ENCODE data around the gene SDCCAG8. TPM values are rescaled to one million over a fixed set of nuclear protein-coding genes. Genes with fewer than 3 reads are reported as not detected.

Gene SDCCAG8
- polyA plus RNA-seq, 6 donors from 2014 or later: 42.9 to 60.7 (median 53.0) TPM

GRCh38 chr1:243457363-243457982, 201.6 kb downstream of the SDCCAG8 start:
- H3K4me3 Mint-ChIP-seq: no peak overlapping the region
- DNase-seq (no peak), ATAC-seq (ENCODE audit: low read depth in 2 of 2) (no peak)
- no peaks in the 10 kb centered on the region for H3K27me3 Mint-ChIP-seq
- no peaks in the 10 kb centered on the region for H3K36me3 Mint-ChIP-seq
- peak overlapping the region in 3 of 6 donors; percentile 22 to 49 (median 30) for H3K27ac Mint-ChIP-seq
- H3K9me3 Mint-ChIP-seq: no peaks in the 10 kb centered on the region
- peaks cover 9 to 20% (median 18%) of the 10 kb centered on the region in 3 donors for H3K4me1 Mint-ChIP-seq

GRCh38 chr1:243459059-243459458, 203.2 kb downstream of the SDCCAG8 start:
- H3K4me1 Mint-ChIP-seq: peaks cover 9 to 20% (median 18%) of the 10 kb centered on the region in 3 donors
- H3K36me3 Mint-ChIP-seq: no peaks in the 10 kb centered on the region
- H3K27ac Mint-ChIP-seq: peak overlapping the region in 5 of 6 donors; percentile 14 to 87 (median 42)
- ATAC-seq (ENCODE audit: low read depth in 2 of 2) (peak; percentile 80 to 89), DNase-seq (no peak)
- H3K4me3 Mint-ChIP-seq: peak overlapping the region in 5 of 8 donors; percentile 11 to 67 (median 20)
- no peaks in the 10 kb centered on the region for H3K9me3 Mint-ChIP-seq
- no peaks in the 10 kb centered on the region for H3K27me3 Mint-ChIP-seq

- Mint-ChIP-seq H3K36me3 (no peaks in the 10 kb centered on the region), H3K4me1 (peaks cover 9 to 20% (median 18%) of the 10 kb centered on the region in 3 donors), H3K4me3 (no peak overlapping the region), H3K27me3 (no peaks in the 10 kb centered on the region), H3K27ac (no peak overlapping the region), H3K9me3 (no peaks in the 10 kb centered on the region)
- DNase-seq (no peak), ATAC-seq (ENCODE audit: low read depth in 2 of 2) (no peak)
Measured at GRCh38 chr1:243461700-243462099, 205.9 kb downstream of the SDCCAG8 start.

GRCh38 chr1:243462929-243463697, 207.3 kb downstream of the SDCCAG8 start:
- no peak overlapping the region for H3K4me3 Mint-ChIP-seq
- ATAC-seq (ENCODE audit: low read depth in 2 of 2) (no peak), DNase-seq (no peak)
- no peaks in the 10 kb centered on the region for H3K27me3 Mint-ChIP-seq
- no peaks in the 10 kb centered on the region for H3K9me3 Mint-ChIP-seq
- peaks cover 0 to 7% of the 10 kb centered on the region in 2 donors for H3K36me3 Mint-ChIP-seq
- peak overlapping the region in 2 of 6 donors; percentile 9 to 28 for H3K27ac Mint-ChIP-seq
- H3K4me1 Mint-ChIP-seq: peaks cover 9 to 20% (median 18%) of the 10 kb centered on the region in 3 donors

- Mint-ChIP-seq H3K4me1 (peaks cover 0 to 8% (median 6%) of the 10 kb centered on the region in 3 donors), H3K27me3 (no peaks in the 10 kb centered on the region), H3K36me3 (peaks cover 2 to 7% of the 10 kb centered on the region in 2 donors), H3K27ac (peak overlapping the region in 2 of 6 donors; percentile 47 to 53), H3K4me3 (peak overlapping the region in 1 of 8 donors; percentile 51), H3K9me3 (no peaks in the 10 kb centered on the region)
- no peak for ATAC-seq (ENCODE audit: low read depth in 2 of 2)
- no peak for DNase-seq
Measured at GRCh38 chr1:243465081-243465480, 209.2 kb downstream of the SDCCAG8 start.

GRCh38 chr1:243465738-243466137, 209.9 kb downstream of the SDCCAG8 start:
- DNase-seq: no peak
- H3K9me3 Mint-ChIP-seq: no peaks in the 10 kb centered on the region
- H3K27me3 Mint-ChIP-seq: no peaks in the 10 kb centered on the region
- no peak overlapping the region for H3K4me3 Mint-ChIP-seq
- H3K4me1 Mint-ChIP-seq: peaks cover under 1 to 5% (median under 1%) of the 10 kb centered on the region in 3 donors
- no peak overlapping the region for H3K27ac Mint-ChIP-seq
- peaks cover 7 to 9% of the 10 kb centered on the region in 2 donors for H3K36me3 Mint-ChIP-seq
- no peak for ATAC-seq (ENCODE audit: low read depth in 2 of 2)

- Mint-ChIP-seq H3K27me3 (no peaks in the 10 kb centered on the region), H3K4me3 (no peak overlapping the region)
- no peak for DNase-seq
Measured at GRCh38 chr1:243469497-243469896, 213.7 kb downstream of the SDCCAG8 start.

GRCh38 chr1:243470502-243470901, 214.7 kb downstream of the SDCCAG8 start:
- H3K4me1 Mint-ChIP-seq: peaks cover 23 to 28% (median 26%) of the 10 kb centered on the region in 3 donors
- no peaks in the 10 kb centered on the region for H3K9me3 Mint-ChIP-seq
- no peak overlapping the region for H3K27ac Mint-ChIP-seq
- no peaks in the 10 kb centered on the region for H3K27me3 Mint-ChIP-seq
- no peak for ATAC-seq (ENCODE audit: low read depth in 2 of 2)
- no peak overlapping the region for H3K4me3 Mint-ChIP-seq
- DNase-seq: no peak
- H3K36me3 Mint-ChIP-seq: peaks cover 12 to 15% of the 10 kb centered on the region in 2 donors

More at GRCh38 chr1:243469497-243469896, 213.7 kb downstream of the SDCCAG8 start:
- Mint-ChIP-seq H3K27ac (peak overlapping the region in 1 of 6 donors; percentile 49), H3K9me3 (no peaks in the 10 kb centered on the region), H3K4me1 (peaks cover 23 to 28% (median 26%) of the 10 kb centered on the region in 3 donors), H3K36me3 (peaks cover 12 to 15% of the 10 kb centered on the region in 2 donors)
- ATAC-seq (ENCODE audit: low read depth in 2 of 2): no peak

- Mint-ChIP-seq H3K4me3 (no peak overlapping the region), H3K27ac (peak overlapping the region in 1 of 6 donors; percentile 54), H3K27me3 (no peaks in the 10 kb centered on the region), H3K4me1 (peaks cover 23 to 28% (median 26%) of the 10 kb centered on the region in 3 donors), H3K36me3 (peaks cover 12 to 15% of the 10 kb centered on the region in 2 donors), H3K9me3 (no peaks in the 10 kb centered on the region)
- DNase-seq (no peak), ATAC-seq (ENCODE audit: low read depth in 2 of 2) (no peak)
Measured at GRCh38 chr1:243471026-243471685, 215.3 kb downstream of the SDCCAG8 start.

GRCh38 chr1:243471754-243472745, 216.2 kb downstream of the SDCCAG8 start:
- Mint-ChIP-seq H3K27ac (peak overlapping the region in 1 of 6 donors; percentile 36), H3K4me1 (peaks cover 25 to 28% (median 26%) of the 10 kb centered on the region in 3 donors), H3K9me3 (no peaks in the 10 kb centered on the region), H3K36me3 (peaks cover 12 to 19% of the 10 kb centered on the region in 2 donors), H3K4me3 (peak overlapping the region in 4 of 8 donors; percentile 20 to 85 (median 24)), H3K27me3 (no peaks in the 10 kb centered on the region)
- ATAC-seq (ENCODE audit: low read depth in 2 of 2): peak; percentile 34 to 35
- DNase-seq: no peak

GRCh38 chr1:243473227-243474135, 217.6 kb downstream of the SDCCAG8 start:
- H3K27ac Mint-ChIP-seq: peak overlapping the region in 4 of 6 donors; percentile 2 to 85 (median 56)
- H3K4me3 Mint-ChIP-seq: peak overlapping the region; percentile 72 to 93 (median 85)
- DNase-seq (no peak), ATAC-seq (ENCODE audit: low read depth in 2 of 2) (no peak)
- H3K9me3 Mint-ChIP-seq: no peaks in the 10 kb centered on the region
- H3K4me1 Mint-ChIP-seq: peaks cover 25 to 28% (median 26%) of the 10 kb centered on the region in 3 donors
- H3K27me3 Mint-ChIP-seq: no peaks in the 10 kb centered on the region
- H3K36me3 Mint-ChIP-seq: peaks cover 12 to 18% of the 10 kb centered on the region in 2 donors

All from naive B cell (primary cell).